Endothelial cell of umbilical vein (primary cell): Measurements from ENCODE around the gene KAZN. TPM values are rescaled to one million over a fixed set of nuclear protein-coding genes. Genes with fewer than 3 reads are reported as not detected.

Source experiments
- BruUV-seq: library from RNA; stranded (reverse); fragments of 400-500 nt; replicated peaks from 2 replicates; lab custom pipeline; 2021; lab: Mats Ljungman, UMichigan
- CTCF ChIA-PET: fragments of 300-600, 350-600 bp; sonication (Branson Sonifier 250); formaldehyde crosslinking; loops from one replicate; lab custom pipeline; 2021; ENCODE audit warnings: antibody characterized with exemption, inconsistent platforms; lab: Charles Lee
- POLR2A ChIA-PET: fragments of 300-600, 350-600 bp; sonication (Branson Sonifier 250); formaldehyde crosslinking; loops from one replicate; lab custom pipeline; 2021; ENCODE audit warnings: antibody characterized with exemption, inconsistent platforms; lab: Charles Lee
- DNase-seq: peaks from one replicate; pipeline ENCODE4 v3.0.0-alpha.2; 2011; ENCODE audit warnings: low read depth, low spot score
- FAIRE-seq: peaks from 2 replicates; lab custom pipeline; 2011; peaks lifted over from hg19 to GRCh38; lab: Jason Lieb, UNC
- H2AFZ ChIP-seq: 2 replicates; pipeline ENCODE4 v1.6.0; 2012; ENCODE audit warnings: low read depth, low read length, control low read depth, inconsistent platforms
- H3K27ac ChIP-seq: 2 replicates; pipeline ENCODE4 v1.5.1; 2011; ENCODE audit warnings: low read depth, mild to moderate bottlenecking, control low read depth, low read length, moderate library complexity; ENCODE audit not compliant: insufficient read depth
- H3K27me3 ChIP-seq, 2 experiments: 2 replicates each; pipeline versions ENCODE4 v1.6.0 to v1.6.1; 2011; ENCODE audit warnings: low read length in 2 of 2, mixed read lengths in 1 of 2; ENCODE audit not compliant: control insufficient read depth in 2 of 2, insufficient read depth in 2 of 2
- H3K36me3 ChIP-seq, 2 experiments: 2 replicates in 1 of 2; 3 replicates in 1 of 2; pipeline ENCODE4 v1.5.1; 2011; ENCODE audit warnings: low read length in 2 of 2, mild to moderate bottlenecking in 1 of 2, moderate library complexity in 1 of 2; ENCODE audit not compliant: control insufficient read depth in 2 of 2, insufficient read depth in 2 of 2; ENCODE audit errors: extremely low read depth in 1 of 2
- H3K4me1 ChIP-seq: 3 replicates; pipeline ENCODE4 v1.5.1; 2011; ENCODE audit warnings: mild to moderate bottlenecking, low read length; ENCODE audit not compliant: control insufficient read depth, insufficient read depth; ENCODE audit errors: extremely low read depth
- H3K4me2 ChIP-seq: 2 replicates; pipeline ENCODE4 v1.6.1; 2011; ENCODE audit warnings: low read length, control low read depth, mixed read lengths; ENCODE audit not compliant: insufficient read depth
- H3K4me3 ChIP-seq, 3 experiments: fragments of 200-600 bp in 1 of 3; sonication (generic), shearing (Covaris generic) in 1 of 3; replicated peaks in 1 of 3; 2 replicates each; pipeline ENCODE4 v1.5.1; 2011 to 2016; ENCODE audit warnings: control low read depth in 3 of 3, low read length in 3 of 3, mild to moderate bottlenecking in 2 of 3, inconsistent platforms in 1 of 3, low read depth in 1 of 3, moderate library complexity in 1 of 3; ENCODE audit not compliant: insufficient read depth in 1 of 3
- H3K79me2 ChIP-seq: 2 replicates; pipeline ENCODE4 v1.6.0; 2012; ENCODE audit warnings: low read length, inconsistent platforms; ENCODE audit not compliant: control insufficient read depth, insufficient read depth
- H3K9ac ChIP-seq: replicated peaks from 2 replicates; pipeline ENCODE3; 2011; ENCODE audit warnings: low read length, control low read depth; ENCODE audit not compliant: insufficient read depth; ENCODE audit errors: extremely low read depth
- H3K9me1 ChIP-seq: replicated peaks from 3 replicates; pipeline ENCODE4 v1.6.0; 2011; ENCODE audit warnings: mild to moderate bottlenecking, low read length; ENCODE audit not compliant: control insufficient read depth, insufficient read depth; ENCODE audit errors: extremely low read depth
- H3K9me3 ChIP-seq: replicated peaks from 2 replicates; pipeline ENCODE4 v1.5.1; 2012; ENCODE audit warnings: low read length, inconsistent platforms; ENCODE audit not compliant: control insufficient read depth, insufficient read depth
- H4K20me1 ChIP-seq: replicated peaks from 2 replicates; pipeline ENCODE3; 2011; ENCODE audit warnings: mild to moderate bottlenecking, low read length; ENCODE audit not compliant: control insufficient read depth, insufficient read depth; ENCODE audit errors: extremely low read depth
- CTCF ChIP-seq, 2 donors: IDR thresholded peaks; 1 replicate in 1 of 2; 2 replicates in 1 of 2; pipeline ENCODE4 v1.5.1; 2011; ENCODE audit warnings: low read length in 2 of 2, mild to moderate bottlenecking in 2 of 2, moderate library complexity in 2 of 2, control low read depth in 1 of 2, inconsistent platforms in 1 of 2, low read depth in 1 of 2; ENCODE audit not compliant: insufficient read depth in 1 of 2; ENCODE audit errors: extremely low read depth in 1 of 2
- EZH2 ChIP-seq: IDR thresholded peaks from 2 replicates; pipeline ENCODE4 v1.6.1; 2012; ENCODE audit warnings: borderline replicate concordance, low read depth, mild to moderate bottlenecking, moderate library complexity, low read length, inconsistent platforms; ENCODE audit not compliant: severe bottlenecking
- FOS ChIP-seq: IDR thresholded peaks from 2 replicates; pipeline ENCODE4 v1.6.1; 2011; ENCODE audit warnings: mild to moderate bottlenecking, low read length, moderate library complexity, borderline replicate concordance; ENCODE audit not compliant: insufficient read depth
- GATA2 ChIP-seq: IDR thresholded peaks from 2 replicates; pipeline ENCODE4 v1.7.0; 2011; ENCODE audit warnings: low read depth, mild to moderate bottlenecking, moderate library complexity, mixed read lengths, low read length; ENCODE audit not compliant: insufficient read length, insufficient read depth
- JUN ChIP-seq: IDR thresholded peaks from 2 replicates; pipeline ENCODE4 v1.6.1; 2011; ENCODE audit warnings: borderline replicate concordance, low read depth; ENCODE audit not compliant: insufficient read length, insufficient read depth
- MAX ChIP-seq: IDR thresholded peaks from 2 replicates; pipeline ENCODE4 v1.6.1; 2011; ENCODE audit not compliant: insufficient read depth, insufficient read length
- MYC ChIP-seq: IDR thresholded peaks from one replicate; pipeline ENCODE4 v1.6.1; 2011; ENCODE audit warnings: mild to moderate bottlenecking, low read depth, low read length
- POLR2A ChIP-seq: IDR thresholded peaks from 2 replicates; pipeline ENCODE4 v1.6.1; 2012; ENCODE audit warnings: low read depth, mild to moderate bottlenecking, control low read depth, low read length
- POLR2AphosphoS5 ChIP-seq: IDR thresholded peaks from 2 replicates; pipeline ENCODE4 v1.6.1; 2012; ENCODE audit warnings: low read depth, mild to moderate bottlenecking, control low read depth, low read length, moderate library complexity; ENCODE audit not compliant: insufficient read depth
- dilution Hi-C: fragments of 300-500 bp; cut with MboI; formaldehyde crosslinking; loops from one replicate; pipeline ENCODE4 v1.15.0; 2019; ENCODE audit warnings: low sequenced_read_pairs; ENCODE audit not compliant: extremely low pct_ligation_motif_present
- intact Hi-C: fragments of 100-400 bp; cut with micrococcal nuclease; formaldehyde crosslinking; loops from one replicate; pipeline ENCODE4 v1.10.0; 2022
- polyA plus RNA-seq, 4 experiments: library from polyadenylated mRNA; depleted of rRNA in 3 of 4; stranded (reverse) in 3 of 4; unstranded in 1 of 4; fragments of >200 nt; gene quantifications; 2 replicates each; pipeline versions ENCODE4 v1.2.1 to v1.2.3, GENCODE V29; 2011 to 2012; ENCODE audit warnings: missing spikeins in 1 of 4
- total RNA-seq: library from RNA; stranded (reverse); gene quantifications from 2 replicates; pipeline ENCODE4 v1.2.3, GENCODE V29; 2021

Gene KAZN
- total and polyA plus RNA-seq, 2 donors (not counting 3 experiments of a cell fraction or from before 2014, with no cell fraction given): 1.6 to 5.8 TPM

- no peak for FAIRE-seq
- CTCF ChIA-PET: no interaction called here
Measured at GRCh38 chr1:14853518-14853917, 255.0 kb downstream of the KAZN start.

DNA sequence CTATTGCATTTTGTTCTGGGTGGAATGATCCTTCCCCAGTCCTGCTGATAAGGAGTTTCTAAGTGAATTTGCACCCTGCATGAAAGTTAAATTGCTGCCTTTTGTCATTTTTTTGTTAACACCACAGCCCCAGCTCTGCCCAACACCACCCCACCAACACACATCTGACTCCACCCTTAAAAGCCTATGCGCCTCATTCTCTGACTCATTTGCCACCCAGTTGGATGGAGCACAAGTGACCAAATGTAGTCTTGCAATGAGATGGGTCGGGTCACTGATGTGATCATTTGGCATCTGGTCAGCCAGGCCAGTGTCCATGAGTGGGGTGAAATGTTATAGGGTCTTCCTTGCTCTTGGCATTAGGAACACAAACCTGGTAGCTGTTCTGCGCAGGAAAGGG is 256.8 kb downstream of the KAZN start:
- FAIRE-seq (no peak), DNase-seq (no peak)
- no peak overlapping the region for H3K27ac ChIP-seq
- H3K4me3 ChIP-seq: no peak overlapping the region
- no peak overlapping the region for H3K9ac ChIP-seq
- ChIA-PET CTCF (no interaction called here), POLR2A (no interaction called here)
- dilution Hi-C loops: no loop called here
- no peaks in the 10 kb centered on the region for H4K20me1 ChIP-seq
- peaks cover under 1% of the 10 kb centered on the region for H3K9me3 ChIP-seq
- intact Hi-C loops: no loop called here
- no peaks in the 10 kb centered on the region for H3K27me3 ChIP-seq
- TF ChIP-seq CTCF (IDR thresholded peaks at IDR 0.05; ENCODE audit: extremely low read depth in 1 of 2, insufficient read depth in 1 of 2, low read depth in 1 of 2, low read length in 2 of 2) (no peak), FOS (no peak), POLR2AphosphoS5 (no peak), JUN (no peak), EZH2 (no peak), MAX (no peak), GATA2 (no peak), POLR2A (no peak), MYC (no peak)
- no peaks in the 10 kb centered on the region for H3K36me3 ChIP-seq
- H3K9me1 ChIP-seq: no peaks in the 10 kb centered on the region
- no TSS peak for BruUV-seq
- no peaks in the 10 kb centered on the region for H3K4me1 ChIP-seq
- no peak overlapping the region for H3K4me2 ChIP-seq
- no peak overlapping the region for H2AFZ ChIP-seq
- no peaks in the 10 kb centered on the region for H3K79me2 ChIP-seq

More at GRCh38 chr1:14853518-14853917, 255.0 kb downstream of the KAZN start:
- Histone ChIP-seq H3K9ac (no peak overlapping the region), H3K4me1 (no peaks in the 10 kb centered on the region), H2AFZ (no peak overlapping the region), H3K4me3 (no peak overlapping the region), H3K36me3 (no peaks in the 10 kb centered on the region), H3K27ac (no peak overlapping the region), H3K9me3 (peaks cover 2% of the 10 kb centered on the region), H3K27me3 (no peaks in the 10 kb centered on the region), H3K79me2 (no peaks in the 10 kb centered on the region), H4K20me1 (no peaks in the 10 kb centered on the region), H3K4me2 (no peak overlapping the region), H3K9me1 (no peaks in the 10 kb centered on the region)
- POLR2A ChIA-PET: no interaction called here
- intact Hi-C loops: no loop called here
- DNase-seq: no peak
- BruUV-seq: no TSS peak
- TF ChIP-seq POLR2AphosphoS5 (no peak), MYC (no peak), MAX (no peak), POLR2A (no peak), FOS (no peak), JUN (no peak), GATA2 (no peak)
- dilution Hi-C loops: no loop called here
